ENCODE data around the gene TOB1.

The TOB1 gene

GRCh38 chr17:50864747-50865059 is 1.5 kb downstream of the TOB1 start:
- no peak for TF ChIP-seq TAF1 (IDR thresholded peaks at IDR 0.05; ENCODE audit: borderline replicate concordance, insufficient read depth, low read length)
- no peak for TF ChIP-seq FOXP2 (optimal IDR thresholded peaks at IDR 0.05; ENCODE audit: borderline replicate concordance, extremely low read depth, extremely low read length, insufficient read depth)
- no peak for TF ChIP-seq SIN3A (IDR thresholded peaks at IDR 0.05; ENCODE audit: borderline replicate concordance, insufficient read depth, low read length)
- no peak for TF ChIP-seq POLR2AphosphoS5 (IDR thresholded peaks at IDR 0.05; ENCODE audit: low read depth, low read length)
- TF ChIP-seq, protein P1, sequence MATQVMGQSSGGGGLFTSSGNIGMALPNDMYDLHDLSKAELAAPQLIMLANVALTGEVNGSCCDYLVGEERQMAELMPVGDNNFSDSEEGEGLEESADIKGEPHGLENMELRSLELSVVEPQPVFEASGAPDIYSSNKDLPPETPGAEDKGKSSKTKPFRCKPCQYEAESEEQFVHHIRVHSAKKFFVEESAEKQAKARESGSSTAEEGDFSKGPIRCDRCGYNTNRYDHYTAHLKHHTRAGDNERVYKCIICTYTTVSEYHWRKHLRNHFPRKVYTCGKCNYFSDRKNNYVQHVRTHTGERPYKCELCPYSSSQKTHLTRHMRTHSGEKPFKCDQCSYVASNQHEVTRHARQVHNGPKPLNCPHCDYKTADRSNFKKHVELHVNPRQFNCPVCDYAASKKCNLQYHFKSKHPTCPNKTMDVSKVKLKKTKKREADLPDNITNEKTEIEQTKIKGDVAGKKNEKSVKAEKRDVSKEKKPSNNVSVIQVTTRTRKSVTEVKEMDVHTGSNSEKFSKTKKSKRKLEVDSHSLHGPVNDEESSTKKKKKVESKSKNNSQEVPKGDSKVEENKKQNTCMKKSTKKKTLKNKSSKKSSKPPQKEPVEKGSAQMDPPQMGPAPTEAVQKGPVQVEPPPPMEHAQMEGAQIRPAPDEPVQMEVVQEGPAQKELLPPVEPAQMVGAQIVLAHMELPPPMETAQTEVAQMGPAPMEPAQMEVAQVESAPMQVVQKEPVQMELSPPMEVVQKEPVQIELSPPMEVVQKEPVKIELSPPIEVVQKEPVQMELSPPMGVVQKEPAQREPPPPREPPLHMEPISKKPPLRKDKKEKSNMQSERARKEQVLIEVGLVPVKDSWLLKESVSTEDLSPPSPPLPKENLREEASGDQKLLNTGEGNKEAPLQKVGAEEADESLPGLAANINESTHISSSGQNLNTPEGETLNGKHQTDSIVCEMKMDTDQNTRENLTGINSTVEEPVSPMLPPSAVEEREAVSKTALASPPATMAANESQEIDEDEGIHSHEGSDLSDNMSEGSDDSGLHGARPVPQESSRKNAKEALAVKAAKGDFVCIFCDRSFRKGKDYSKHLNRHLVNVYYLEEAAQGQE (IDR thresholded peaks at IDR 0.05; ENCODE audit: insufficient read depth in 1 of 2, low read depth in 2 of 2, low read length in 2 of 2): no peak

- TF ChIP-seq FOXP2 (optimal IDR thresholded peaks at IDR 0.05; ENCODE audit: borderline replicate concordance, extremely low read depth, extremely low read length, insufficient read depth) (no peak), TAF1 (IDR thresholded peaks at IDR 0.05; ENCODE audit: borderline replicate concordance, insufficient read depth, low read length) (no peak), POLR2AphosphoS5 (IDR thresholded peaks at IDR 0.05; ENCODE audit: low read depth, low read length) (no peak), SIN3A (IDR thresholded peaks at IDR 0.05; ENCODE audit: borderline replicate concordance, insufficient read depth, low read length) (no peak)
- TF ChIP-seq, protein P1 (IDR thresholded peaks at IDR 0.05; ENCODE audit: insufficient read depth in 1 of 2, low read depth in 2 of 2, low read length in 2 of 2): no peak
These were observed 2.2 kb downstream of the TOB1 start for GRCh38 chr17:50863931-50864330.

DNA sequence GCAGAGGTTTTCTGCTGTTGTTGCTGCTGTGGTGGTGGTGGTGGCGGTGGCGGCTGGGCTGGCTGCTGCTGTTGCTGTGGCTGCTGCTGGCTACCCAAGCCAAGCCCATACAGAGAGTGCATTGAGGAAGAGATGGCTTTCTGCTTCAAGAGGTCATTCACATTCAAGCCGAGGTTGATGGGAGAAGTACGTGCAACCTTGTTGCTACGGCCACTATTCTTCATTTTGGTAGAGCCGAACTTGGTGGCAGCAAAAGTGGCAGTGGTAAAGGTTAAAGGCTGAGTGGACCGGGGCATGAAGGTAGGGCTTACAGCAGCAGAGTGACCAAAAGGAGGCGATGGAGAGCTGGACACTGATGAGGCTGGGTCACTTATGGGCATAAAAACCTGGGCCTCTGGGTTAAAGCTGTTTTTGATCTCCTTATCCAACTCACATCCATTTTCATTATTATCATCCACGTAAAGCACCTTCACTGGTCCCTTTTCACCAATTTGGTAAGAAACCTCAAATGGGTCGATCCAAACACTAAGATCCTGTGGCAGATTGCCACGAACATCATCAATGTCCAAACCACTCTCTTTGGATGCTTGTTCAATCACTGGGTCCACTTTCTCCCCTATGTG is 2.8 kb downstream of the TOB1 start:
- TF ChIP-seq TAF1 (IDR thresholded peaks at IDR 0.05; ENCODE audit: borderline replicate concordance, insufficient read depth, low read length) (no peak), POLR2AphosphoS5 (IDR thresholded peaks at IDR 0.05; ENCODE audit: low read depth, low read length) (0 out of 2 replicates have a peak, but pooled peaks have one; percentile 26)

DNA sequence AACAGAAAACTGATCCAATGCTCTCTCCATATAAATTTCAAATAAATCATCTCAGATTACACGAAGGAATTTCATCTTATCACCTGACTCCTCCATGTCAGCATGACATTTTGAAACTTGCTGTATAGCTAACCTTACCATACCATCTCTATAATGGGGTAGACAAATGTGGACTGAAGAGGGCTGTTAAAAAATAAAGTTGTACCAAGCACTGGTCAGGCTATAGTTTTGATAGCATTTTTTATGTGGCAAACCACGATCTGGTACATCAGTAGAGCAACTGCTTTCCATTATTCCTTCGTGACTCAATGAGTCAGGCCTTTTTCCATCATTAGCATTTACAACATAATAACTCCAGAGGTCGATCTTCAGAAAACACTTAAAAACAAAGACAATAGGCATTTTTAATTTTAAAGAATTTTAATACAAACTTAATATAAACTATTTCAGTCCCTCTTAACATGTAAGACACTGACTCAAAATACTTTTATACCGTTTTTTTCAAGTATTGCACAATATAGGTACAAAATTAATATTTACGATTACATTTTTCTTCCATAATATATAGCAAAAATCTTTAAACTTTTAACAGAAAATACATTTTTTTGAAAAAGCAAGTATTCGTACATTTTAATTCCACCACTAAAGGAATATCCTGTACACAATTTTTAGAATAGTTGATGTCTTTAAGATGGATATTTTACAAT is 4.2 kb downstream of the TOB1 start:
- no peak for TF ChIP-seq TAF1 (IDR thresholded peaks at IDR 0.05; ENCODE audit: borderline replicate concordance, insufficient read depth, low read length)
- no peak for TF ChIP-seq SIN3A (IDR thresholded peaks at IDR 0.05; ENCODE audit: borderline replicate concordance, insufficient read depth, low read length)
- TF ChIP-seq POLR2AphosphoS5 (IDR thresholded peaks at IDR 0.05; ENCODE audit: low read depth, low read length): no peak

GRCh38 chr17:50861334-50861676 is 4.8 kb downstream of the TOB1 start:
- TF ChIP-seq SIN3A (IDR thresholded peaks at IDR 0.05; ENCODE audit: borderline replicate concordance, insufficient read depth, low read length) (no peak), FOXP2 (optimal IDR thresholded peaks at IDR 0.05; ENCODE audit: borderline replicate concordance, extremely low read depth, extremely low read length, insufficient read depth) (no peak), POLR2AphosphoS5 (IDR thresholded peaks at IDR 0.05; ENCODE audit: low read depth, low read length) (no peak), TAF1 (IDR thresholded peaks at IDR 0.05; ENCODE audit: borderline replicate concordance, insufficient read depth, low read length) (no peak)
- TF ChIP-seq, protein P1 (IDR thresholded peaks at IDR 0.05; ENCODE audit: insufficient read depth in 1 of 2, low read depth in 2 of 2, low read length in 2 of 2): no peak

- TF ChIP-seq SIN3A (IDR thresholded peaks at IDR 0.05; ENCODE audit: borderline replicate concordance, insufficient read depth, low read length): no peak
- no peak for TF ChIP-seq POLR2AphosphoS5 (IDR thresholded peaks at IDR 0.05; ENCODE audit: low read depth, low read length)
- no peak for TF ChIP-seq TAF1 (IDR thresholded peaks at IDR 0.05; ENCODE audit: borderline replicate concordance, insufficient read depth, low read length)
- TF ChIP-seq, protein P1 (IDR thresholded peaks at IDR 0.05; ENCODE audit: insufficient read depth in 1 of 2, low read depth in 2 of 2, low read length in 2 of 2): no peak
- no peak for TF ChIP-seq FOXP2 (optimal IDR thresholded peaks at IDR 0.05; ENCODE audit: borderline replicate concordance, extremely low read depth, extremely low read length, insufficient read depth)
These were observed 7.5 kb downstream of the TOB1 start for GRCh38 chr17:50858486-50859225.
